ENCODE measurements around the gene SUMO3.
A peak's percentile ranks its signal among the peaks of the same experiment; 100 is the strongest.

SUMO3 gene

DNA sequence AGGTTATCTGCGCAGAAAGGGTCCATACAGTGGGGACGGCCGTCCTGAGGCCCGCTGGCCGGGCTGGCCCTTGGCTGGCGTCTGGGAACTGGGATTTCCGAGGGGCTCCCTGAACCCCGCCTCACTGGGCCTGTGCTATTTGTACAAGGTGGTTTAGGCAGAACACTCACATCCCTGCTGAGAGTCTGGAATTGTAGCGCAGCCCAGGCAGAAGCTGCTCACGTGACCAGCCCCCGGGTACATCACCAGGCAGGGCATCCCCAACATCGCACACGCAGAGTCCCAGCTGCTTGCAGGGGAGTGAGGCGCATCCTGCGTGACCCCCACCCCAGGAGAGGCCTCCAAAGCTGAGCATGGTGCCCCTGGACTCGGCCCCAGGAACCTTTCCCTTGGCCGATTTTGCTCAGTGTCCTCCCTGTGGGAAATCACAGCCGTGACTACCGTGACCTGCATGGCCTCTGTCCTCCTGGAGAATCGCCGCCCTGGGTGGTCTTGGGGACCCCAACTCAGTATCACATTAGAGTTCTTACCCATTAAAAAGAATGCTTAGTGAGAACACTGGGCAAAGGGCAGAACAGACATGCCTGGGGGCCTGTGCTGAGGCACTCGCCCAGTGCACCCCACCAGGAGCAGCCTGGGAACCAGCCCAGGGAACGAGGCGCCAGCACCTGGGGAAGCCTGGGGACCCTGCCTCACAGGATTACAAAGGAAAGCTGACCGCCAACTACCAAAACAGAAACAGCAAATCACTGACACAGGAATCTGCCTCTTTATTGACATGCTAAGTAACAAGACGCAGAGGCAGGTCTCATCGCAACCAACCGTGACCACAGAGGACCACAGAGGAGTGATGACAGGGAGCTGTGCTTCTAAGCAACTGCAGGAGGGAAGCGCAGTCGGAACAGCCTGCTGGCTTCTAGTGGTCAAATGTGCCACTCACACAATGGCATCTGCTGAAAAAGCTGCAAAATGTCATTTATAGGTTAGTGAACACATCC is 49.7 kb downstream of the SUMO3 start:
- TF ChIP-seq ZFX (IDR thresholded peaks at IDR 0.05; ENCODE audit: borderline replicate concordance), result no peak
- TF ChIP-seq, protein P1, sequence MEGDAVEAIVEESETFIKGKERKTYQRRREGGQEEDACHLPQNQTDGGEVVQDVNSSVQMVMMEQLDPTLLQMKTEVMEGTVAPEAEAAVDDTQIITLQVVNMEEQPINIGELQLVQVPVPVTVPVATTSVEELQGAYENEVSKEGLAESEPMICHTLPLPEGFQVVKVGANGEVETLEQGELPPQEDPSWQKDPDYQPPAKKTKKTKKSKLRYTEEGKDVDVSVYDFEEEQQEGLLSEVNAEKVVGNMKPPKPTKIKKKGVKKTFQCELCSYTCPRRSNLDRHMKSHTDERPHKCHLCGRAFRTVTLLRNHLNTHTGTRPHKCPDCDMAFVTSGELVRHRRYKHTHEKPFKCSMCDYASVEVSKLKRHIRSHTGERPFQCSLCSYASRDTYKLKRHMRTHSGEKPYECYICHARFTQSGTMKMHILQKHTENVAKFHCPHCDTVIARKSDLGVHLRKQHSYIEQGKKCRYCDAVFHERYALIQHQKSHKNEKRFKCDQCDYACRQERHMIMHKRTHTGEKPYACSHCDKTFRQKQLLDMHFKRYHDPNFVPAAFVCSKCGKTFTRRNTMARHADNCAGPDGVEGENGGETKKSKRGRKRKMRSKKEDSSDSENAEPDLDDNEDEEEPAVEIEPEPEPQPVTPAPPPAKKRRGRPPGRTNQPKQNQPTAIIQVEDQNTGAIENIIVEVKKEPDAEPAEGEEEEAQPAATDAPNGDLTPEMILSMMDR (IDR thresholded peaks at IDR 0.05), result no peak
- H3K27ac ChIP-seq, result no peak overlapping the region

DNA sequence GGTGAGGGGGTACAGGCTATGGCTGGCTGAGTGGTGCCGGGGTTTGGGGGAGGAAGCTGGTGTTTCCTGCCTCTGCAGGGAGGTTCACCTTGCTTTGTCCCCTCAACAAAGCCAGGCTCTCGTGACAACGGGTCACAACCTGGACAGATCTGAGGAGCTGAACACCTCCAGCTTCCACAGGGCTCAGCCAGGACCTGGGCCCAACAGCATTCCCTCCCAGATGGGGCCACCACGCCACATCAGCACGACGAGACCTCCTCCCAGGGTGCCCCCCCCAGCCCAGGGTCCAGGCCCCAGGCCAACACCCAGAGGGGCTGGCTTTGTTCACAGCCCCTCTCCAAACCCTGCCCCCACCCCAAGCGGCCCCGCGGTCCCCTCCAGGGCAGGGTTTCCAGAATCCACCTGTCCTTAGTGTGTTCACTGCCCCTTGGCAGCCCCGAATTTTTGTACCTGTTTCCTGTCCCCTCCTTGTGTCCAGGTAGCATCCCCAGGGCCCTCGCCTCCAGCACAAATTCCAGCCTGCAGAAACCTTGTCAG is 51.0 kb downstream of the SUMO3 start:
- TF ChIP-seq, protein P1 (IDR thresholded peaks at IDR 0.05), result no peak
- no peak for TF ChIP-seq ZFX (IDR thresholded peaks at IDR 0.05; ENCODE audit: borderline replicate concordance)
- H3K27ac ChIP-seq, result no peak overlapping the region

DNA sequence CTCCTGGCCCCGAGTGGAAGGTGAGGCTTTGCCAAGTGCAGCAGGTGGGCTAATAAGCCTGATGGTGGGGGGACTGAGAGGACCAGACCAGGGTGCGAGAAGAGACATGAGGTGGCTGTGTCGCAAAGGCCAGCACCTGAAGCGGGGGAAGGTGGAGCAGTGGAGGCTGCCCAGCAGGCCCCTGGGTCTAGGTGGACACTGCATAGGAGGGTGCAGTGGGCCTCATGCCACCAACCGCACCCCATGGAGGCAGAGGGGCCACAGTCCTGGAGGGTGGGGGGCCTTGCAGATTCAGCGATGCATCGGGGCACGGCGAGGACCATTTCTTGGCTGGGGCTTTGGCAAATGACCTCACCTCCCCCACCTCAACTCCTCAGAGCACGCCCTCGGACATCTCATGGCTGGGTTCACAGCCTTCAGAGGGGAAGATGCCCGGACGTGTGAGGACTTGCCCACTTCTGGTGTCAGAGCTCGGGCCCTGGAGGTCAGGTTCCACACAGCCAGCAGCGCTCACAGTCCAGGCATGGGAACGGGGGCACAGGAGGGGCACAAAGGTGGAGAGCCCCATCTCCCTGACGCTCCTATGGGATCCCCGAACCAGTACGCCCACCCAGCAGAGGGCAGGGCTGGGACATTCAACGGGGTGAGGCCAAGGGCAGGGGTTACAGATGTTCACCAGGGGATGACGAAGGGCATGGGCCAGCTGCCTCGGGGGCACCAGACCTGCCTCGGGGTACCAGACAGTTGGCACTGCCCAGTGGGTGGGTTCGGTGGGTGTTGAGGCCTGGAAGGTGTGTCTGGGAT is 51.6 kb downstream of the SUMO3 start:
- no peak overlapping the region for H3K27ac ChIP-seq
- no peak for TF ChIP-seq ZFX (IDR thresholded peaks at IDR 0.05; ENCODE audit: borderline replicate concordance)
- TF ChIP-seq, protein P1 (IDR thresholded peaks at IDR 0.05), result no peak

DNA sequence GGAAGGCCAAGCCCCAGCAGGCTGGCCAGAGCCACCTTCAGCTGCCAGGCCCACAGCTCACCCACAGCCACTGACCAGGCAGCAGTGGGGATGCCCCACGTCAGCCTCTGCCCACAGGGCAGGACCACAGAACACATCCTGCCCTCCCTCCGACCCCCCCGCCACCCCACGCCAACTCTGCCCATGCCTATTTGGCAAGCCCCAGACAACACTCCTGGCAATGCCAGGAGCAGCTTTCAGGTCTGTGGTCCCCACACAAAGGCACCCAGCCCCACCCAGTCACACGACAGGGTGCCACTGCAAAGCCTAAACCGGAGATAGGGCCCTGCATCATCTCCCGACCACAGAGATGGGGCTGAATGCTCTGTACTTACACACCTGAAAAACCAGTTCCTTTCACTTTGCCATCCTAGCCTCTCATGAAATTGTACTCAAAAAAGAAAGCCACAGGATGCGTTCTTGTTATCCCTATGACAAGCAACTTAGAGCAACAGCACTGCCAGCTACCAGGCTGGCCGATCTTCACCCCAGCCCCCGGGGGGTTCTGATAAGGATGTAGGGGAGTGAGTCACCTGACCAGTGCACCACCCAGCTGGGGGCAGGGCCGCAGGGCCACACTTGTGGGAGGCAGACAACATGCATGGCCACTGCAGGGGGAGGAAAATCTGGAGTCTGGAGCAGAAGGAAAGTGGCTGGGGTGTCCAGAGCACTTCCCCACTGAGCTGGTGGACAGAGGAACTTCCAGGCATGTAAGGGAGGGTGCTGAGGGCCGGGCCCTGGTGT is 52.4 kb downstream of the SUMO3 start:
- no peak for TF ChIP-seq ZFX (IDR thresholded peaks at IDR 0.05; ENCODE audit: borderline replicate concordance)
- TF ChIP-seq, protein P1 (IDR thresholded peaks at IDR 0.05), result no peak
- 0 out of 2 replicates have a peak overlapping the region, but pooled peaks have one; percentile 12 for H3K27ac ChIP-seq

DNA sequence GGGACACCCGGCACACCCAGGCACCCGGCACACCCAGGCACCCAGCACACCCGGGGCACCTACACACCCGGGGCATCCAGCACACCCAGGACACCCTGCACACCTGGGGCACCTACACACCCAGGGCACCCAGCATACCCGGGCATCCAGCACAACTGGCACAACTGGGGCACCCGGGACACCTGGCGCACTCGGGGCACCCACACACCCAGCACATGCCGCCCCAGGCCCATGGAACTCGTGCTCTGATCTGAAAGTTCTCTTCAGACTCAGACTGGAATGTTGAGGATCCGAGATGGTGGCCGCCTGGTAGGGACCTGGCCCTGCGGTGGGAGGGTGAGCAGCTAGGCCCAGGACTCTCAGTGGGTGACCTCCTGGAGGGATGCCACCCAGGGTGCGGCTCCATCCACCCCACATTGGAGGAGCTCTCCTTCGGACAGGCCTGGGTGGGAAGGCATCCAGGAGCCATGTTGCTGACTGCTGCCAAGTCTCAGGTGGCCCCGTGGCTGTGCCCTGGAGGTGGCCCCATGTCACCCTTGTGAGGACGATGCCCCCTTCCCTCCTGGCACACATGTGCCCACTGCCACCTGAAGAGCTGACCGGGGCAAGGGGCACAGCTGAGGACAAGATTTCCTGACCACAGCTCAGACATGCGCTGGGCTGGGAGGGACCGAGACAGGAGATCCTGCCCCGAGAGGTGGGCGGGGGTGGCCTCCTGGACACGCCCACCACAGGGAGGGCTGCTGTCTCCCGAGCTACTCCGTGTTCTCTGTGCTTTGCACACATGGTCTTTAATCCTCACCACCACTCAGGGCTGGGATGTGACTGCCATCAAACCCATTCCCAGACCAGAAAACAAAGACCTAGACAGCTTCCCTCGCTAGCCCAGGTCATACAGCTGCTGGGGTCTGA is 53.3 kb downstream of the SUMO3 start:
- H3K27ac ChIP-seq, result no peak overlapping the region
- TF ChIP-seq, protein P1 (IDR thresholded peaks at IDR 0.05), result no peak
- TF ChIP-seq ZFX (IDR thresholded peaks at IDR 0.05; ENCODE audit: borderline replicate concordance), result no peak

Measured in 22Rv1 (cell line).